Endothelial cell of umbilical vein (primary cell): ENCODE measurements around the gene COX7A2L.

Source experiments
- FOS ChIP-seq: IDR thresholded peaks from 2 replicates; pipeline ENCODE4 v1.6.1; 2011; ENCODE audit warnings: mild to moderate bottlenecking, low read length, moderate library complexity, borderline replicate concordance; ENCODE audit not compliant: insufficient read depth
- JUN ChIP-seq: IDR thresholded peaks from 2 replicates; pipeline ENCODE4 v1.6.1; 2011; ENCODE audit warnings: borderline replicate concordance, low read depth; ENCODE audit not compliant: insufficient read length, insufficient read depth
- POLR2AphosphoS5 ChIP-seq: IDR thresholded peaks from 2 replicates; pipeline ENCODE4 v1.6.1; 2012; ENCODE audit warnings: low read depth, mild to moderate bottlenecking, control low read depth, low read length, moderate library complexity; ENCODE audit not compliant: insufficient read depth
- TF ChIP-seq, protein P1 (sequence below): IDR thresholded peaks from 2 replicates; pipeline ENCODE4 v1.6.1; 2011; ENCODE audit not compliant: insufficient read depth, insufficient read length
- TF ChIP-seq, protein P2 (sequence below), 2 donors: IDR thresholded peaks; 1 replicate in 1 of 2; 2 replicates in 1 of 2; pipeline ENCODE4 v1.5.1; 2011; ENCODE audit warnings: low read length in 2 of 2, mild to moderate bottlenecking in 2 of 2, moderate library complexity in 2 of 2, control low read depth in 1 of 2, inconsistent platforms in 1 of 2, low read depth in 1 of 2; ENCODE audit not compliant: insufficient read depth in 1 of 2; ENCODE audit errors: extremely low read depth in 1 of 2

DNA sequence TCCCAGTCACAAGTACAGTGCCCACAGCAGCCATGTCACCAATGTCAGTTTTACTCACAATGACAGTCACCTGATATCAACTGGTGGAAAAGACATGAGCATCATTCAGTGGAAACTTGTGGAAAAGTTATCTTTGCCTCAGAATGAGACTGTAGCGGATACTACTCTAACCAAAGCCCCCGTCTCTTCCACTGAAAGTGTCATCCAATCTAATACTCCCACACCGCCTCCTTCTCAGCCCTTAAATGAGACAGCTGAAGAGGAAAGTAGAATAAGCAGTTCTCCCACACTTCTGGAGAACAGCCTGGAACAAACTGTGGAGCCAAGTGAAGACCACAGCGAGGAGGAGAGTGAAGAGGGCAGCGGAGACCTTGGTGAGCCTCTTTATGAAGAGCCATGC lies 31.3 kb downstream of the COX7A2L start:
- TF ChIP-seq JUN = no peak
- no peak for TF ChIP-seq POLR2AphosphoS5
- TF ChIP-seq, protein P1, sequence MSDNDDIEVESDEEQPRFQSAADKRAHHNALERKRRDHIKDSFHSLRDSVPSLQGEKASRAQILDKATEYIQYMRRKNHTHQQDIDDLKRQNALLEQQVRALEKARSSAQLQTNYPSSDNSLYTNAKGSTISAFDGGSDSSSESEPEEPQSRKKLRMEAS = no peak
- no peak for TF ChIP-seq FOS
- TF ChIP-seq, protein P2, sequence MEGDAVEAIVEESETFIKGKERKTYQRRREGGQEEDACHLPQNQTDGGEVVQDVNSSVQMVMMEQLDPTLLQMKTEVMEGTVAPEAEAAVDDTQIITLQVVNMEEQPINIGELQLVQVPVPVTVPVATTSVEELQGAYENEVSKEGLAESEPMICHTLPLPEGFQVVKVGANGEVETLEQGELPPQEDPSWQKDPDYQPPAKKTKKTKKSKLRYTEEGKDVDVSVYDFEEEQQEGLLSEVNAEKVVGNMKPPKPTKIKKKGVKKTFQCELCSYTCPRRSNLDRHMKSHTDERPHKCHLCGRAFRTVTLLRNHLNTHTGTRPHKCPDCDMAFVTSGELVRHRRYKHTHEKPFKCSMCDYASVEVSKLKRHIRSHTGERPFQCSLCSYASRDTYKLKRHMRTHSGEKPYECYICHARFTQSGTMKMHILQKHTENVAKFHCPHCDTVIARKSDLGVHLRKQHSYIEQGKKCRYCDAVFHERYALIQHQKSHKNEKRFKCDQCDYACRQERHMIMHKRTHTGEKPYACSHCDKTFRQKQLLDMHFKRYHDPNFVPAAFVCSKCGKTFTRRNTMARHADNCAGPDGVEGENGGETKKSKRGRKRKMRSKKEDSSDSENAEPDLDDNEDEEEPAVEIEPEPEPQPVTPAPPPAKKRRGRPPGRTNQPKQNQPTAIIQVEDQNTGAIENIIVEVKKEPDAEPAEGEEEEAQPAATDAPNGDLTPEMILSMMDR (IDR thresholded peaks at IDR 0.05; ENCODE audit: extremely low read depth in 1 of 2, insufficient read depth in 1 of 2, low read depth in 1 of 2, low read length in 2 of 2) = no peak
